ENCODE data around the gene ZBTB11.

DNA sequence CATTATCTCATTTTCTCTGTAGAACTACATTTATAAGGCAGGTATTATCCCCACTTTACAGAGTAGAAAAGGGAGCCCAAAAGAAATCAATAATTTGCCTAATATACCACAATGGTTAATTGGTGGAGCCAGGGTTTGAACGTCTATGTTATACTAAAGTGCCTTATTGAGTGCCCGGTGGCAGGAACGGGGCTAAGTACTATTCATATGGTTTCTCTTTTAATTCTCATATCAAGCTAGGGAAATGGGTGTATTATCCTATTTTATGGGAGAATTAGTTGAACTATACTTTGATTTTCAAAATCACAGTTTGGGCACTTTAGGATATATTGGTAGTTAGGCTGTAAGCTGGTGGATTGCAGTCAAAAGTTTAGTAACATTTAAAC lies 49.0 kb upstream of the ZBTB11 start:
- TF ChIP-seq, protein P1, sequence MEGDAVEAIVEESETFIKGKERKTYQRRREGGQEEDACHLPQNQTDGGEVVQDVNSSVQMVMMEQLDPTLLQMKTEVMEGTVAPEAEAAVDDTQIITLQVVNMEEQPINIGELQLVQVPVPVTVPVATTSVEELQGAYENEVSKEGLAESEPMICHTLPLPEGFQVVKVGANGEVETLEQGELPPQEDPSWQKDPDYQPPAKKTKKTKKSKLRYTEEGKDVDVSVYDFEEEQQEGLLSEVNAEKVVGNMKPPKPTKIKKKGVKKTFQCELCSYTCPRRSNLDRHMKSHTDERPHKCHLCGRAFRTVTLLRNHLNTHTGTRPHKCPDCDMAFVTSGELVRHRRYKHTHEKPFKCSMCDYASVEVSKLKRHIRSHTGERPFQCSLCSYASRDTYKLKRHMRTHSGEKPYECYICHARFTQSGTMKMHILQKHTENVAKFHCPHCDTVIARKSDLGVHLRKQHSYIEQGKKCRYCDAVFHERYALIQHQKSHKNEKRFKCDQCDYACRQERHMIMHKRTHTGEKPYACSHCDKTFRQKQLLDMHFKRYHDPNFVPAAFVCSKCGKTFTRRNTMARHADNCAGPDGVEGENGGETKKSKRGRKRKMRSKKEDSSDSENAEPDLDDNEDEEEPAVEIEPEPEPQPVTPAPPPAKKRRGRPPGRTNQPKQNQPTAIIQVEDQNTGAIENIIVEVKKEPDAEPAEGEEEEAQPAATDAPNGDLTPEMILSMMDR (IDR thresholded peaks at IDR 0.05; ENCODE audit: poor library complexity) = no peak
- TF ChIP-seq EZH2 (IDR thresholded peaks at IDR 0.05; ENCODE audit: borderline replicate concordance) (no peak), EZH2phosphoT487 (IDR thresholded peaks at IDR 0.05; ENCODE audit: low read depth, severe bottlenecking, unreplicated experiment) (no peak)

Data from hepatocyte (in vitro differentiated cells).